Erythroblast (primary cell): ENCODE data around the gene RNF144A.

ENCODE experiments used
- DNase-seq, 2 experiments: peaks; one replicate each; lab custom pipeline; 2025; lab: John Stamatoyannopoulos, UW
- GATA1 ChIP-seq: IDR thresholded peaks from 2 replicates; pipeline ENCODE4 v1.6.1; 2011; ENCODE audit warnings: low read depth, mild to moderate bottlenecking, control low read depth, low read length, moderate library complexity
- POLR2A ChIP-seq: IDR thresholded peaks from 2 replicates; pipeline ENCODE4 v1.6.1; 2011; ENCODE audit warnings: mild to moderate bottlenecking, low read length

The RNF144A gene

GRCh38 chr2:7075834-7076233, 158.6 kb downstream of the RNF144A start:
- TF ChIP-seq GATA1 (no peak), POLR2A (no peak)
- DNase-seq = no peak

DNA sequence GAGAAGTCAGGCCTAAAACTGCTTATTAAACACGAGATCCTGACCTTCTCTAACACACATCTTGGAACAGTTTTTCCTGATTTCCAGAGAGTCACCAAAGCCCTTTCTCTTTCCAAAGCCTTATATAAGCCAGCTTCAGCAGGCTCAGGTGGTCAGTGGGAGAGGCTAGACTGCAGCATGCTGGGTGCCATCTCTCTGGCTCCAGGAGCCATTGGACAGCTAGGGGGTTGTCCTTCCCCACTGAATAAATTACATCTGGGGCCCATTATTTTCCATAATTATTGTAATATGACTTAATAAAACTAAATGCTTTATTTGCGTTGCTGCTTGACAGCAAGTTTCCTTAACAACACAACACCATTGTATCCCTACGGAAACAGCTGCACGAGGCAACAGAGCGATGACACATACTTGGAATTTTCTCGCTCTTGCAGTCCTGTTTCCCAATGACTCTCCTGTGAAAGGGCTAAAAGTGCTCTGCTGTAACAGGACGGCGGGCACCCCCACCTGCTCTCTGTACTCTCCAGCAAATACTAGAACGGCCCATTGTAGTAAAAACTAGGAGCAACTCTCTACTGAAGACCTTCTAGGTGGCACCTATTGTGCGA, 160.6 kb downstream of the RNF144A start:
- DNase-seq = no peak
- no peak for TF ChIP-seq GATA1
- no peak for TF ChIP-seq POLR2A

DNA sequence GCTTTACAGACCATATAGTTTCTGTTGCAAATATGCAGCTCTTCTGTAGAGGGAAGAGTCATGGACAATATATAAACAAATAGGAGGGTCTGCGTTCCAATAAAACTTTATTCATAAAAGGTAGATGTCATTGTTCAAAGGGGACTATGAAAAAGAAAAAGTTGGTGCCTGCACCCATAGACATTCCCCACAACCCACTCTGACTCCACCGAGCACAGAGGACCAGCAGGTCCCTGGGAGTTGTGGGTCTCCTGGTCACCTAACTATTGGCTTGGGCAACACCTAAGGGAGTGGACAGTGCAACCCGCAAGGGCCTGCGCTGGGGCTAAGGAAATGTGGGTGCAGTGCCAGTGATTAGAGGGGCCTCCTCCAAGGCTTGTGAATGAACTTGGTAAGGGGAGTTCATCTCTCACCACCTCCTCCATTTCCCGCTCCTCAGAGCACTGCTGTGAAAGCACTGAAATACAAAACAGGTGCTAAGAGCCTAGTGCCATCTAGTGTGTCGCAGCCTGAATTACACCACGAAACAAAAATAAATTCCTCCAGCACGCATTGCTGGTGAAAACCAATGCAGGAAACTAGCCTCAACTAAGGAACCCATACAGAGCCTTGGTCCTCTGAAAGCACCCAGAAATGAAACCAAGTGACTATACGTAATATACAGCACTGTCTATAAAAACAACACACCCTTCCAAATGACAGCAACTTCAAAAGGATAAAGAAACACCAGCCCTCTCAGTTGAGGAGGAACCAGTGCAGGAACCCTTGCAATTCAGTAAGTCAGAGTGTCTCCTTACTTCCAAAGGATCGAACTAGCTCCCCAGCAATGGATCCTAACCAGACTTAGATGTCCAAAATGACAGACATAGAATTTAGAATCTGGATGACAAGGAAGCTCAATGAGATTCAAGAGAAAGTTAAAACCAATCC, 166.6 kb downstream of the RNF144A start:
- peak; percentile 36 to 47 for DNase-seq
- TF ChIP-seq GATA1 (no peak), POLR2A (no peak)

DNA sequence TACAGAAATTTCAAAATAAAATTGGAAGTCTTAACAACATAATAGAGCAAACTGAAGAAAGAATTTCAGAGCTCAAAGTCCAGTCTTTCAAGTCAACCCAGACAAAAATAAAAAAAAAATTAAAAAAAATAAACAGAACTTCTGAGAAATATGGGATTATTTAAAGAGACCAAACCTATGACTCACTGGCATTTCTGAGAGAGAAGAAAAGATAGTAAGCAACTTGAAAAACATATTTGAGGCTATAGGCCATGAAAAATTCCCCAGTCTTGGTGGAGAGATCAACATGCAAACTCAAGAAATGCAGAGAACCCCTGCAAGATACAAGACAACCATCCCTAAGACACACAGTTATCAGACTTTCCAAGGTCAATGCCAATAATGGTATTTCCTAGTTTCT, 167.4 kb downstream of the RNF144A start:
- TF ChIP-seq POLR2A (no peak), GATA1 (no peak)
- no peak for DNase-seq

- TF ChIP-seq POLR2A (no peak), GATA1 (no peak)
- no peak for DNase-seq
These were observed 172.1 kb downstream of the RNF144A start for GRCh38 chr2:7089284-7089683.

DNA sequence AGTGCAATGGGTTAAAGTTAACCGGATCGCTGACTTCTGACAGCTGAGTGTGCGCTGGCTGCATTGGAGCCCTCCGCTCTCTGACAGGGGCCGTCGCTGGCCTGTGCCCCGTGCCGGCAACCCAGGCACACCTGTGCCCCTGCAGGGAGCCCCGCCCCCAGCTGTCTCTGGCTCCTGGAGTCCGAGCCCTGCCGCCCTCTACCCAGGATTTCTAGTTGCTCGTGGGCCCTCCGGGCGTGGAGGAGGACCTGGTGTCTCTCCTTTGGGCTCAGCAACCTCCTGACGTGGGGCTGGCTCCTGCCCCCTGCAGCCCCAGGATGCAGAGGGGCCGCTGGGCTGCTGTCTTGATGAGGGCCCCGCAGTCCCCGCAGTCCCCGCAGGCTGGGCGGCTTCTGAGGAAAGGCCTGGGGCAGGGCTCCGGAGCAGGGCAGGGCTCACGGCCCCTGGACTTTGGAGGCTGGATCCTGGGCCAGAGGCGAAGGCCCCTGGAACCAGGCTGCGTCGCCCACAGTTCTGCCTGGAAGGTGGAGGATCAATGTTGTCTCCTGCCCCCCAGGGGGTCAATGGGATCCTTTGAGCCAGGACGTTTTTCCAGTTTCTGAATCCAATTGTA, 172.8 kb downstream of the RNF144A start:
- no peak for DNase-seq

DNA sequence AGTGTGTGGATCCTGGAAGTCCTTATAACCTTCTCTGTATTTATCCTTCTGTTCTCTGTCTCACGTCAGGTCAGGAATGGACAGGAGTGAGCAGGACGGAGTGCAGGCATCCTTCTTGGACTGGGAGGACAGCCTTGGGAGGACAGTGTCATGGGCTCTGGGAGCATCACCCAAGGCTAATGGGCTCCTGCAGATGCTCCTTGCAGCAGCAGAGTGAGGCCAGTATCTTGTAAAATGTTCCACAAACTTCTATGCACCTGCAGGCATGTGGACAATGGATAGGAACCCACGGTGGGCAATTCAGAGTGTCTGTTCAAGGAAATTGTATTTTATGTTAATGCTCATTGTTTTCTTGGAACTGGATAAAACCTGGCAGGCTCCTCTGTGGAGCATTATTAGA, 176.2 kb downstream of the RNF144A start:
- TF ChIP-seq POLR2A (no peak), GATA1 (no peak)
- DNase-seq = no peak

More for the DNA sequence above, 172.8 kb downstream of the RNF144A start:
- TF ChIP-seq GATA1 (no peak), POLR2A (no peak)
